Dedifferentiated amniotic fluid mesenchymal stem cell (primary cell): ENCODE results near the gene MAN1B1.

Source experiments
- DNase-seq: peaks from one replicate; pipeline ENCODE4 v3.0.0-alpha.2; 2016; ENCODE audit errors: extremely low spot score

The MAN1B1 gene

GRCh38 chr9:137145731-137146526, 59.1 kb downstream of the MAN1B1 start:
- DNase-seq, result no peak

- DNase-seq, result no peak
Measured at GRCh38 chr9:137146527-137146918, 59.7 kb downstream of the MAN1B1 start.

GRCh38 chr9:137147091-137147792, 60.5 kb downstream of the MAN1B1 start:
- no peak for DNase-seq

- no peak for DNase-seq
Measured at GRCh38 chr9:137147793-137148160, 61.0 kb downstream of the MAN1B1 start.

- DNase-seq, result no peak
Measured at GRCh38 chr9:137148242-137148641, 61.5 kb downstream of the MAN1B1 start.

- no peak for DNase-seq
Measured at GRCh38 chr9:137148661-137149060, 61.9 kb downstream of the MAN1B1 start.

GRCh38 chr9:137149363-137149762, 62.6 kb downstream of the MAN1B1 start:
- no peak for DNase-seq

- DNase-seq, result no peak
Measured at GRCh38 chr9:137149942-137150616, 63.3 kb downstream of the MAN1B1 start.

GRCh38 chr9:137150617-137151457, 64.1 kb downstream of the MAN1B1 start:
- no peak for DNase-seq

GRCh38 chr9:137152844-137153405, 66.1 kb downstream of the MAN1B1 start:
- no peak for DNase-seq

GRCh38 chr9:137156567-137157375, 70.0 kb downstream of the MAN1B1 start:
- no peak for DNase-seq

- no peak for DNase-seq
Measured at GRCh38 chr9:137157618-137158415, 71.0 kb downstream of the MAN1B1 start.

GRCh38 chr9:137158625-137159024, 71.8 kb downstream of the MAN1B1 start:
- DNase-seq, result no peak
